HEK293T (cell line): ENCODE measurements around the gene NPIPB4.
"Not testable (repeated sequence)": the region's sequence is repeated elsewhere in the genome, so short reads cannot be mapped to it uniquely, and the experiment has no call there.

ENCODE experiments used
- ELF4 ChIP-seq: fragments of 450-650 bp; IDR thresholded peaks from 2 replicates; pipeline ENCODE4 v1.6.1; 2017; ENCODE audit warnings: antibody characterized with exemption
- FOXA1 ChIP-seq: fragments of 450-650 bp; IDR thresholded peaks from 2 replicates; pipeline ENCODE4 v1.6.1; 2016; ENCODE audit warnings: mild to moderate bottlenecking
- NFRKB ChIP-seq: fragments of 450-650 bp; IDR thresholded peaks from 2 replicates; pipeline ENCODE4 v1.6.1; 2016; ENCODE audit warnings: mild to moderate bottlenecking, moderate library complexity
- SUZ12 ChIP-seq: fragments of 450-650 bp; IDR thresholded peaks from 2 replicates; pipeline ENCODE4 v1.6.1; 2016; ENCODE audit warnings: mild to moderate bottlenecking
- ZNF384 ChIP-seq: fragments of 450-650 bp; IDR thresholded peaks from 2 replicates; pipeline ENCODE4 v1.6.1; 2016

- TF ChIP-seq NFRKB, ELF4, ZNF384, FOXA1, SUZ12: not testable (repeated sequence)
Measured at GRCh38 chr16:21836334-21836733, 21.2 kb downstream of the NPIPB4 start.
